B cell (primary cell): ENCODE measurements around the gene RBM45.

ENCODE experiments used
- CTCF ChIP-seq: fragments of 200-600 bp; IDR thresholded peaks from one replicate; pipeline ENCODE4 v1.8.0; 2022; ENCODE audit warnings: antibody characterized with exemption, mild to moderate bottlenecking
- EZH2 ChIP-seq: IDR thresholded peaks from 2 replicates; pipeline ENCODE4 v1.6.1; 2012; ENCODE audit warnings: borderline replicate concordance, low read depth, mild to moderate bottlenecking, moderate library complexity, low read length; ENCODE audit not compliant: insufficient read depth, poor library complexity, severe bottlenecking

DNA sequence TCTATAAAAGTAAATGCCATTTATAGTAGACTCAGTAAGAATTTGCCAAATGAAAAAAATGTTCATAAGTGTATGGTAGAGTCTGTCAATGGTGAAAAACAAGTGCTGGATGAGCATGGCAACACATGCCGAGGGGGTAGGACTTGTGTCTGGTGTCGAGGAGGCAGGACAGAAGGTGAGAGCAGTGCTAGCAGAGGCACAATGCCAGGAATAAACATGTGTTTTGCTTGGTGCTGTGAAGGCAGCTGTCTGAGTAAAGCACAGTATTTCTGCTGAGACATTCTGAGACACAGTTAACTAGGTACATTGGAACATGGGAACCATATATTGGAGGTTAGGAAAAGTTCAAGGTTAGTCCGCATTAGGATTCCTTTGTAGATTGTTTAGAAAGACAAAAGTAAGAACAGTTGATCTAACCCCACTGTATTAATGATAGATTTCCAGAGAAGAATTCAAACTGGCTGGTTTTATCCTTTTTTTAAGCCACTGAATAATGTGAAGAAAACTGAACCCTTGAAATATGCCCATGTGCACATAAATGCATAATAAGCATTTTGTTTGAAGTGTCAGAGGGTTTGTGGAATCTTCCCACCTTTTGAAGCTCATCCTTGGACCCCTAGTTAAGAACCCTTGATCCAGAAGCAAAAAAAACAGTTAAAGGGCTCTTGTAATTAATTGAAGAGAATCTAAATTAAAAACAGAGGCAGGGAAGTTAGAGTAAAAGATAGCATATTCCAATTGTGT lies 7.1 kb downstream of the RBM45 start:
- TF ChIP-seq CTCF (no peak), EZH2 (no peak)
